ENCODE measurements around the gene OSGEP.
A peak's percentile ranks its signal among the peaks of the same experiment; 100 is the strongest.

OSGEP gene

GRCh38 chr14:20486684-20487395 lies 32.2 kb upstream of the OSGEP start:
- Mint-ChIP-seq H3K4me1 (peaks cover 68% of the 10 kb centered on the region), H3K36me3 (ENCODE audit: insufficient read depth) (peaks cover 2% of the 10 kb centered on the region), H3K4me3 (peak overlapping the region; percentile 40), H3K27me3 (no peaks in the 10 kb centered on the region), H3K9me3 (no peaks in the 10 kb centered on the region), H3K27ac (ENCODE audit: low read depth) (peak overlapping the region; percentile 52)
- ATAC-seq (replicated peaks; ENCODE audit: extremely low read depth, poor library complexity, severe bottlenecking) = no peak
- no peak for DNase-seq (ENCODE audit: low spot score in 2 of 2)

GRCh38 chr14:20485900-20486299 lies 31.3 kb upstream of the OSGEP start:
- no peak for DNase-seq (ENCODE audit: low spot score in 2 of 2)
- no peak for ATAC-seq (replicated peaks; ENCODE audit: extremely low read depth, poor library complexity, severe bottlenecking)
- H3K27me3 Mint-ChIP-seq = no peaks in the 10 kb centered on the region
- H3K4me1 Mint-ChIP-seq = peaks cover 62% of the 10 kb centered on the region
- no peaks in the 10 kb centered on the region for H3K9me3 Mint-ChIP-seq
- no peak overlapping the region for H3K27ac Mint-ChIP-seq (ENCODE audit: low read depth)
- peaks cover 3% of the 10 kb centered on the region for H3K36me3 Mint-ChIP-seq (ENCODE audit: insufficient read depth)
- H3K4me3 Mint-ChIP-seq = no peak overlapping the region

- Mint-ChIP-seq H3K4me1 (peaks cover 60% of the 10 kb centered on the region), H3K4me3 (no peak overlapping the region), H3K9me3 (no peaks in the 10 kb centered on the region), H3K36me3 (ENCODE audit: insufficient read depth) (peaks cover 6% of the 10 kb centered on the region), H3K27ac (ENCODE audit: low read depth) (peak overlapping the region; percentile 78), H3K27me3 (no peaks in the 10 kb centered on the region)
- no peak for ATAC-seq (replicated peaks; ENCODE audit: extremely low read depth, poor library complexity, severe bottlenecking)
- no peak for DNase-seq (ENCODE audit: low spot score in 2 of 2)
Measured at GRCh38 chr14:20482382-20482781, 27.8 kb upstream of the OSGEP start.

GRCh38 chr14:20478894-20479293 lies 24.3 kb upstream of the OSGEP start:
- ATAC-seq (replicated peaks; ENCODE audit: extremely low read depth, poor library complexity, severe bottlenecking) = no peak
- H3K9me3 Mint-ChIP-seq = no peaks in the 10 kb centered on the region
- no peak overlapping the region for H3K4me3 Mint-ChIP-seq
- H3K27ac Mint-ChIP-seq (ENCODE audit: low read depth) = no peak overlapping the region
- H3K27me3 Mint-ChIP-seq = no peaks in the 10 kb centered on the region
- no peak for DNase-seq (ENCODE audit: low spot score in 2 of 2)
- H3K4me1 Mint-ChIP-seq = peaks cover 61% of the 10 kb centered on the region
- peaks cover 40% of the 10 kb centered on the region for H3K36me3 Mint-ChIP-seq (ENCODE audit: insufficient read depth)

- H3K36me3 Mint-ChIP-seq (ENCODE audit: insufficient read depth) = peaks cover 53% of the 10 kb centered on the region
- DNase-seq (ENCODE audit: low spot score in 2 of 2) (peak in 1 of 2 donors; percentile 22), ATAC-seq (replicated peaks; ENCODE audit: extremely low read depth, poor library complexity, severe bottlenecking) (peak; percentile 69)
- H3K9me3 Mint-ChIP-seq = no peaks in the 10 kb centered on the region
- no peaks in the 10 kb centered on the region for H3K27me3 Mint-ChIP-seq
- H3K4me1 Mint-ChIP-seq = peaks cover 64% of the 10 kb centered on the region
- H3K27ac Mint-ChIP-seq (ENCODE audit: low read depth) = peak overlapping the region; percentile 65
- peak overlapping the region; percentile 64 for H3K4me3 Mint-ChIP-seq
Measured at GRCh38 chr14:20477211-20477876, 22.7 kb upstream of the OSGEP start.

- no peak for ATAC-seq (replicated peaks; ENCODE audit: extremely low read depth, poor library complexity, severe bottlenecking)
Measured at GRCh38 chr14:20476776-20477175, 22.2 kb upstream of the OSGEP start.

GRCh38 chr14:20472536-20473169 lies 18.0 kb upstream of the OSGEP start:
- Mint-ChIP-seq H3K4me3 (peak overlapping the region; percentile 64), H3K27me3 (no peaks in the 10 kb centered on the region), H3K27ac (ENCODE audit: low read depth) (peak overlapping the region; percentile 67), H3K9me3 (no peaks in the 10 kb centered on the region), H3K4me1 (peaks cover 72% of the 10 kb centered on the region), H3K36me3 (ENCODE audit: insufficient read depth) (peaks cover 73% of the 10 kb centered on the region)
- DNase-seq (ENCODE audit: low spot score in 2 of 2) (no peak), ATAC-seq (replicated peaks; ENCODE audit: extremely low read depth, poor library complexity, severe bottlenecking) (no peak)

More at GRCh38 chr14:20476776-20477175, 22.2 kb upstream of the OSGEP start:
- Mint-ChIP-seq H3K27me3 (no peaks in the 10 kb centered on the region), H3K27ac (ENCODE audit: low read depth) (peak overlapping the region; percentile 65), H3K36me3 (ENCODE audit: insufficient read depth) (peaks cover 56% of the 10 kb centered on the region), H3K9me3 (no peaks in the 10 kb centered on the region), H3K4me3 (peak overlapping the region; percentile 64), H3K4me1 (peaks cover 64% of the 10 kb centered on the region)
- no peak for DNase-seq (ENCODE audit: low spot score in 2 of 2)

GRCh38 chr14:20470603-20470901 lies 15.9 kb upstream of the OSGEP start:
- Mint-ChIP-seq H3K9me3 (no peaks in the 10 kb centered on the region), H3K27ac (ENCODE audit: low read depth) (peak overlapping the region; percentile 95), H3K27me3 (no peaks in the 10 kb centered on the region), H3K4me1 (peaks cover 57% of the 10 kb centered on the region), H3K4me3 (peak overlapping the region; percentile 97), H3K36me3 (ENCODE audit: insufficient read depth) (peaks cover 52% of the 10 kb centered on the region)
- DNase-seq (ENCODE audit: low spot score in 2 of 2) (no peak), ATAC-seq (replicated peaks; ENCODE audit: extremely low read depth, poor library complexity, severe bottlenecking) (no peak)

- Mint-ChIP-seq H3K4me1 (peaks cover 56% of the 10 kb centered on the region), H3K27me3 (no peaks in the 10 kb centered on the region), H3K36me3 (ENCODE audit: insufficient read depth) (peaks cover 47% of the 10 kb centered on the region), H3K9me3 (no peaks in the 10 kb centered on the region), H3K4me3 (peak overlapping the region; percentile 97), H3K27ac (ENCODE audit: low read depth) (peak overlapping the region; percentile 95)
- ATAC-seq (replicated peaks; ENCODE audit: extremely low read depth, poor library complexity, severe bottlenecking) (peak; percentile 44), DNase-seq (ENCODE audit: low spot score in 2 of 2) (peak; percentile 31 to 33)
Measured at GRCh38 chr14:20469890-20470602, 15.4 kb upstream of the OSGEP start.

GRCh38 chr14:20469242-20469889 lies 14.8 kb upstream of the OSGEP start, which contains the start of gene PNP:
Gene PNP, plus strand, starts transcription at chr14:20469406. Its CDS starts 119 bp downstream, at chr14:20469525.
- Mint-ChIP-seq H3K4me1 (peaks cover 49% of the 10 kb centered on the region), H3K36me3 (ENCODE audit: insufficient read depth) (peaks cover 41% of the 10 kb centered on the region), H3K27me3 (no peaks in the 10 kb centered on the region), H3K27ac (ENCODE audit: low read depth) (peak within 1 kb of the TSS; percentile 95), H3K4me3 (peak within 1 kb of the TSS; percentile 97), H3K9me3 (no peaks in the 10 kb centered on the region)
- DNase-seq (ENCODE audit: low spot score in 2 of 2) (peak; percentile 72 to 82), ATAC-seq (replicated peaks; ENCODE audit: extremely low read depth, poor library complexity, severe bottlenecking) (peak; percentile 88)

GRCh38 chr14:20468764-20469241 lies 14.2 kb upstream of the OSGEP start:
- H3K27ac Mint-ChIP-seq (ENCODE audit: low read depth) = peak overlapping the region; percentile 95
- peaks cover 43% of the 10 kb centered on the region for H3K4me1 Mint-ChIP-seq
- H3K9me3 Mint-ChIP-seq = no peaks in the 10 kb centered on the region
- no peak for ATAC-seq (replicated peaks; ENCODE audit: extremely low read depth, poor library complexity, severe bottlenecking)
- no peaks in the 10 kb centered on the region for H3K27me3 Mint-ChIP-seq
- H3K36me3 Mint-ChIP-seq (ENCODE audit: insufficient read depth) = peaks cover 35% of the 10 kb centered on the region
- no peak for DNase-seq (ENCODE audit: low spot score in 2 of 2)
- peak overlapping the region; percentile 97 for H3K4me3 Mint-ChIP-seq
